ENCODE results near the gene THTPA. TPM values are rescaled to one million over a fixed set of nuclear protein-coding genes. Genes with fewer than 3 reads are reported as not detected.
A peak's percentile ranks its signal among the peaks of the same experiment; 100 is the strongest.

Gene THTPA
- total and polyA plus RNA-seq, 2 of the 13 experiments (the other 11 are each of a cell fraction or from before 2014, with no cell fraction given), result 7.4 to 8.7 TPM

DNA sequence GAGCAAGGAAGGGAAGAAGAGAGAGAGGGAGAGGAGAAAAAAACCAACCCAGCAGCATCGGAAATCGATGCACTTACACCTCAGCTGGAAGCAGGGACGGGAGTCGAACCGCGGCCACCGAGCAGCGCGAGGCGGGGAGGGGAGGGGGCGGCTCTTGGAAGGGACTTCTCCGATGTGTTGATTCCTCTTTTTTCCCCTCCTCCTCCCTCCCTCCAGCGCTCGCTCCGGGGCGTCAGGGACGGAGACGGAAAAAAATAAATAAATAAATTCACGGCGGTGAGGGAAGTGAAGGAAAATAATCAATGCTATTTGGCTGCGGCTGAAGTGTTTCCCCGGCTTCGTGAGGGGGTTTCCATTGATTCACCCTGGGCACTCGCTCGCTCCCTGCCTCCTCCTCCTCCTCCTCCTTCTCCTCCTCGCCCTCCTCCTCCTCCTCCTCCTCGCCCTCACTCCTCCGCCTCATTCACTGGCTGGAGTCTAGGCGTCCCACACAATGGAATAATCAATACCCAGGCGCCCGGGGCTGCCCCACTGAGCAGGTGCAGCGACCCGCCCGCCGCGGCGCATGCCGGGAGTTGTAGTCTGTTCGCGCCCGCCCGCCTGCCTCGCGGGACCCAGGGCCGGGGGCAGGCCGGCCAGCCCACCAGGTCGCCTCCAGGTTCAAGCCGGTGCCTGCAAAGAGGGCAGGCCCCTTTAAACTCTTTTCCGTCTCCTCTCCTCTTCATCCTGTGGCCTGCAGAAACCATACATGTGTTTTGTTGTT, 4.6 kb upstream of the THTPA start, which contains the start of gene ZFHX2:
Gene ZFHX2, minus strand, starts transcription at position 500 of the 763 bp plus-strand sequence. CDS start 16,440 bp downstream, outside the sequence.
- peak within 1 kb of the TSS; percentile 52 for H2AFZ ChIP-seq (ENCODE audit: low read length)
- H3K27ac ChIP-seq (ENCODE audit: extremely low read length, insufficient read depth, low read length), result peak within 1 kb of the TSS; percentile 0
- H3K4me1 ChIP-seq (ENCODE audit: insufficient read depth, low read length), result peaks cover 65% of the 10 kb centered on the region
- WGBS (ENCODE audit: low lambda C conversion rate), result under 1% methylated on average over 49 of the region's 49 CpGs
- ATAC-seq (peak; percentile 78), FAIRE-seq (no peak), DNase-seq (ENCODE audit: low spot score) (peak; percentile 92)
- intact Hi-C loops (cut with micrococcal nuclease; ENCODE audit: unreplicated experiment), result loop anchor here (1.0 kb wide), 1 partner anchor 16 kb away; the partner anchor contains the start of gene AP1G2
- H3K36me3 ChIP-seq (replicated peaks in 1 of 2; ENCODE audit: control insufficient read depth in 1 of 2, insufficient read depth in 2 of 2, low read length in 2 of 2), result no peaks in the 10 kb centered on the region
- H3K9ac ChIP-seq (ENCODE audit: insufficient read depth, low read depth, low read length), result peak within 1 kb of the TSS; percentile 75
- ChIA-PET POLR2A (interaction anchor here (0.9 to 1.9 kb wide), 10 partner anchors 8 to 457 kb away, joined by 3 to 12 read pairs (median 5); partner anchors contain the start of genes ACIN1, AP1G2, BCL2L2 and C14orf119), CTCF (ENCODE audit: low intra/inter-chr PET ratio, low total read pairs) (interaction anchor here (1.0 to 1.5 kb wide), 2 partner anchors 12 to 73 kb away, joined by 3 to 5 read pairs; no protein-coding TSS in a partner anchor)
- BruUV-seq (replicated peaks), result no TSS peak
- peak within 1 kb of the TSS; percentile 90 for H3K4me2 ChIP-seq (ENCODE audit: low read depth, low read length)
- in situ Hi-C loops (cut with HindIII; ENCODE audit: extremely low pct_ligation_motif_present, low pct_unique_long_range_greater_than_20kb), result no loop called here
- H3K27me3 ChIP-seq (ENCODE audit: control insufficient read depth in 1 of 2, insufficient read depth in 2 of 2, low read length in 2 of 2), result no peaks in the 10 kb centered on the region; a peak in 1 of 5 replicates
- no peaks in the 10 kb centered on the region for H4K20me1 ChIP-seq (ENCODE audit: insufficient read depth, low read length)
- H3K79me2 ChIP-seq (ENCODE audit: insufficient read depth, low read length), result peaks cover 3% of the 10 kb centered on the region
- peak within 1 kb of the TSS; percentile 66 to 84 (median 79) for H3K4me3 ChIP-seq (replicated peaks in 1 of 3; ENCODE audit: insufficient read depth in 1 of 3, low read depth in 2 of 3, low read length in 3 of 3)
- H3K9me3 ChIP-seq (ENCODE audit: low read length), result no peaks in the 10 kb centered on the region
- TF ChIP-seq ZNF547 (CRISPR knock-in tag; IDR thresholded peaks at IDR 0.05) (peak; percentile 87), RBM22 (optimal IDR thresholded peaks at IDR 0.05; ENCODE audit: low read length) (no peak), KMT2B (CRISPR knock-in tag; IDR thresholded peaks at IDR 0.05) (peak; percentile 28; the same call in 1 of the 2 replicates), SP1 (IDR thresholded peaks at IDR 0.05) (no peak), SP1 (CRISPR knock-in tag; IDR thresholded peaks at IDR 0.05) (peak; percentile 55; the same call in 1 of the 2 replicates), NAIF1 (CRISPR knock-in tag; IDR thresholded peaks at IDR 0.05; ENCODE audit: borderline replicate concordance) (no peak), ZSCAN25 (CRISPR knock-in tag; IDR thresholded peaks at IDR 0.05) (peak; percentile 91), ZBTB7B (CRISPR knock-in tag; IDR thresholded peaks at IDR 0.05) (peak; percentile 93), SIX1 (CRISPR knock-in tag; IDR thresholded peaks at IDR 0.05; ENCODE audit: borderline replicate concordance) (peak; percentile 40; the same call in 1 of the 2 replicates), ARHGAP35 (CRISPR knock-in tag; IDR thresholded peaks at IDR 0.05; ENCODE audit: borderline replicate concordance) (peak; percentile 48; the same call in 1 of the 2 replicates)
- TF ChIP-seq, protein P1, sequence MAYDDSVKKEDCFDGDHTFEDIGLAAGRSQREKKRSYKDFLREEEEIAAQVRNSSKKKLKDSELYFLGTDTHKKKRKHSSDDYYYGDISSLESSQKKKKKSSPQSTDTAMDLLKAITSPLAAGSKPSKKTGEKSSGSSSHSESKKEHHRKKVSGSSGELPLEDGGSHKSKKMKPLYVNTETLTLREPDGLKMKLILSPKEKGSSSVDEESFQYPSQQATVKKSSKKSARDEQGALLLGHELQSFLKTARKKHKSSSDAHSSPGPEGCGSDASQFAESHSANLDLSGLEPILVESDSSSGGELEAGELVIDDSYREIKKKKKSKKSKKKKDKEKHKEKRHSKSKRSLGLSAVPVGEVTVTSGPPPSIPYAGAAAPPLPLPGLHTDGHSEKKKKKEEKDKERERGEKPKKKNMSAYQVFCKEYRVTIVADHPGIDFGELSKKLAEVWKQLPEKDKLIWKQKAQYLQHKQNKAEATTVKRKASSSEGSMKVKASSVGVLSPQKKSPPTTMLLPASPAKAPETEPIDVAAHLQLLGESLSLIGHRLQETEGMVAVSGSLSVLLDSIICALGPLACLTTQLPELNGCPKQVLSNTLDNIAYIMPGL (CRISPR knock-in tag; IDR thresholded peaks at IDR 0.05; ENCODE audit: borderline replicate concordance in 1 of 2, low read depth in 1 of 2), result peak; percentile 27 to 91; a peak in 3 of 4 replicates
- TF ChIP-seq, protein P2, sequence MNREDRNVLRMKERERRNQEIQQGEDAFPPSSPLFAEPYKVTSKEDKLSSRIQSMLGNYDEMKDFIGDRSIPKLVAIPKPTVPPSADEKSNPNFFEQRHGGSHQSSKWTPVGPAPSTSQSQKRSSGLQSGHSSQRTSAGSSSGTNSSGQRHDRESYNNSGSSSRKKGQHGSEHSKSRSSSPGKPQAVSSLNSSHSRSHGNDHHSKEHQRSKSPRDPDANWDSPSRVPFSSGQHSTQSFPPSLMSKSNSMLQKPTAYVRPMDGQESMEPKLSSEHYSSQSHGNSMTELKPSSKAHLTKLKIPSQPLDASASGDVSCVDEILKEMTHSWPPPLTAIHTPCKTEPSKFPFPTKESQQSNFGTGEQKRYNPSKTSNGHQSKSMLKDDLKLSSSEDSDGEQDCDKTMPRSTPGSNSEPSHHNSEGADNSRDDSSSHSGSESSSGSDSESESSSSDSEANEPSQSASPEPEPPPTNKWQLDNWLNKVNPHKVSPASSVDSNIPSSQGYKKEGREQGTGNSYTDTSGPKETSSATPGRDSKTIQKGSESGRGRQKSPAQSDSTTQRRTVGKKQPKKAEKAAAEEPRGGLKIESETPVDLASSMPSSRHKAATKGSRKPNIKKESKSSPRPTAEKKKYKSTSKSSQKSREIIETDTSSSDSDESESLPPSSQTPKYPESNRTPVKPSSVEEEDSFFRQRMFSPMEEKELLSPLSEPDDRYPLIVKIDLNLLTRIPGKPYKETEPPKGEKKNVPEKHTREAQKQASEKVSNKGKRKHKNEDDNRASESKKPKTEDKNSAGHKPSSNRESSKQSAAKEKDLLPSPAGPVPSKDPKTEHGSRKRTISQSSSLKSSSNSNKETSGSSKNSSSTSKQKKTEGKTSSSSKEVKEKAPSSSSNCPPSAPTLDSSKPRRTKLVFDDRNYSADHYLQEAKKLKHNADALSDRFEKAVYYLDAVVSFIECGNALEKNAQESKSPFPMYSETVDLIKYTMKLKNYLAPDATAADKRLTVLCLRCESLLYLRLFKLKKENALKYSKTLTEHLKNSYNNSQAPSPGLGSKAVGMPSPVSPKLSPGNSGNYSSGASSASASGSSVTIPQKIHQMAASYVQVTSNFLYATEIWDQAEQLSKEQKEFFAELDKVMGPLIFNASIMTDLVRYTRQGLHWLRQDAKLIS (CRISPR knock-in tag; IDR thresholded peaks at IDR 0.05), result no peak; the same call in 1 of the 2 replicates
- TF ChIP-seq, protein P3, sequence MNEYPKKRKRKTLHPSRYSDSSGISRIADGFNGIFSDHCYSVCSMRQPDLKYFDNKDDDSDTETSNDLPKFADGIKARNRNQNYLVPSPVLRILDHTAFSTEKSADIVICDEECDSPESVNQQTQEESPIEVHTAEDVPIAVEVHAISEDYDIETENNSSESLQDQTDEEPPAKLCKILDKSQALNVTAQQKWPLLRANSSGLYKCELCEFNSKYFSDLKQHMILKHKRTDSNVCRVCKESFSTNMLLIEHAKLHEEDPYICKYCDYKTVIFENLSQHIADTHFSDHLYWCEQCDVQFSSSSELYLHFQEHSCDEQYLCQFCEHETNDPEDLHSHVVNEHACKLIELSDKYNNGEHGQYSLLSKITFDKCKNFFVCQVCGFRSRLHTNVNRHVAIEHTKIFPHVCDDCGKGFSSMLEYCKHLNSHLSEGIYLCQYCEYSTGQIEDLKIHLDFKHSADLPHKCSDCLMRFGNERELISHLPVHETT (CRISPR knock-in tag; conservative IDR thresholded peaks at IDR 0.05), result peak; percentile 70
- TF ChIP-seq, protein P4, sequence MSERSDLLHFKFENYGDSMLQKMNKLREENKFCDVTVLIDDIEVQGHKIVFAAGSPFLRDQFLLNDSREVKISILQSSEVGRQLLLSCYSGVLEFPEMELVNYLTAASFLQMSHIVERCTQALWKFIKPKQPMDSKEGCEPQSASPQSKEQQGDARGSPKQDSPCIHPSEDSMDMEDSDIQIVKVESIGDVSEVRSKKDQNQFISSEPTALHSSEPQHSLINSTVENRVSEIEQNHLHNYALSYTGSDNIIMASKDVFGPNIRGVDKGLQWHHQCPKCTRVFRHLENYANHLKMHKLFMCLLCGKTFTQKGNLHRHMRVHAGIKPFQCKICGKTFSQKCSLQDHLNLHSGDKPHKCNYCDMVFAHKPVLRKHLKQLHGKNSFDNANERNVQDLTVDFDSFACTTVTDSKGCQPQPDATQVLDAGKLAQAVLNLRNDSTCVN (CRISPR knock-in tag; IDR thresholded peaks at IDR 0.05; ENCODE audit: borderline replicate concordance), result peak; percentile 18; the same call in 1 of the 2 replicates

All from HepG2 (cell line).